Karpas-422 (cell line): ENCODE data around the gene PIP5KL1. TPM values are rescaled to one million over a fixed set of nuclear protein-coding genes. Genes with fewer than 3 reads are reported as not detected.

ENCODE experiments used
- DNase-seq: peaks from one replicate; pipeline ENCODE4 v3.0.0-alpha.2; 2015
- H2AFZ ChIP-seq: fragments of 200-600 bp; sonication (generic); 2 replicates; pipeline ENCODE4 v1.6.1; 2014; ENCODE audit warnings: antibody characterized with exemption, low read length, mixed read lengths
- H3K27ac ChIP-seq: fragments of 200-600 bp; sonication (generic); 2 replicates; pipeline ENCODE4 v1.5.1; 2014; ENCODE audit warnings: mild to moderate bottlenecking, low read length, moderate library complexity
- H3K27me3 ChIP-seq: fragments of 200-600 bp; sonication (generic); 2 replicates; pipeline ENCODE4 v1.6.1; 2014; ENCODE audit warnings: low read length, mixed read lengths
- H3K36me3 ChIP-seq: fragments of 200-600 bp; sonication (generic); 2 replicates; pipeline ENCODE4 v1.6.1; 2014; ENCODE audit warnings: low read length, mixed read lengths; ENCODE audit not compliant: insufficient read depth
- H3K4me1 ChIP-seq: fragments of 200-600 bp; sonication (generic); 2 replicates; pipeline ENCODE4 v1.6.1; 2014; ENCODE audit warnings: mild to moderate bottlenecking, low read length, mixed read lengths
- H3K4me2 ChIP-seq: fragments of 200-600 bp; sonication (generic); 2 replicates; pipeline ENCODE4 v1.6.1; 2014; ENCODE audit warnings: low read length, low read depth, mild to moderate bottlenecking; ENCODE audit not compliant: poor library complexity, severe bottlenecking
- H3K4me3 ChIP-seq: fragments of 200-600 bp; sonication (generic); 2 replicates; pipeline ENCODE4 v1.5.1; 2014; ENCODE audit warnings: mild to moderate bottlenecking, antibody characterized with exemption, low read length, mixed read lengths
- H3K79me2 ChIP-seq: fragments of 200-600 bp; sonication (generic); 2 replicates; pipeline ENCODE4 v1.6.1; 2014; ENCODE audit warnings: mild to moderate bottlenecking, low read length, mixed read lengths
- H3K9ac ChIP-seq: fragments of 200-600 bp; sonication (generic); 2 replicates; pipeline ENCODE4 v1.6.0; 2014; ENCODE audit warnings: low read length
- H3K9me2 ChIP-seq: fragments of 200-600 bp; sonication (generic), shearing (Covaris generic); replicated peaks from 2 replicates; pipeline ENCODE4 v1.6.0; 2014; ENCODE audit warnings: mild to moderate bottlenecking, low read length, moderate library complexity; ENCODE audit not compliant: insufficient read depth
- H3K9me3 ChIP-seq: fragments of 300-700, 200-600 bp; sonication (generic); 2 replicates; pipeline ENCODE4 v1.6.1; 2014; ENCODE audit warnings: low read length, mixed read lengths
- H4K20me1 ChIP-seq: fragments of 200-600 bp; sonication (generic); 2 replicates; pipeline ENCODE4 v1.6.1; 2014; ENCODE audit warnings: mild to moderate bottlenecking, antibody characterized with exemption, low read length, low read depth; ENCODE audit not compliant: insufficient read depth
- total RNA-seq: library from RNA; depleted of rRNA; stranded (reverse); fragments of >200 nt; shearing (Covaris generic); gene quantifications from 2 replicates; pipeline ENCODE4 v1.2.3, GENCODE V29; 2014; ENCODE audit warnings: low replicate concordance; rRNA removed

PIP5KL1 gene
- total RNA-seq: 2.7 and 3.1 TPM in 2 replicates

- Histone ChIP-seq H3K9me2 (no peaks in the 10 kb centered on the region), H3K9ac (peak within 1 kb of the TSS; percentile 57), H3K27me3 (no peaks in the 10 kb centered on the region), H3K4me1 (peaks cover 20% of the 10 kb centered on the region), H3K9me3 (no peaks in the 10 kb centered on the region), H2AFZ (no peak within 1 kb of the TSS; the same call in 1 of the 2 replicates), H3K4me3 (peak within 1 kb of the TSS; percentile 76), H3K4me2 (peak within 1 kb of the TSS; percentile 93), H3K27ac (no peak within 1 kb of the TSS), H3K36me3 (no peaks in the 10 kb centered on the region), H4K20me1 (peaks cover 33% of the 10 kb centered on the region; the same call in 1 of the 2 replicates), H3K79me2 (no peaks in the 10 kb centered on the region)
- peak; percentile 91 for DNase-seq
Observed at GRCh38 chr9:127930231-127931091, at the start of gene PIP5KL1. Gene PIP5KL1, minus strand, starts transcription at chr9:127930777. Its CDS starts 25 bp downstream, at chr9:127930752.

GRCh38 chr9:127980060-127980705 lies 49.6 kb upstream of the PIP5KL1 start:
- Histone ChIP-seq H3K36me3 (no peaks in the 10 kb centered on the region), H3K27me3 (no peaks in the 10 kb centered on the region), H3K9ac (peak overlapping the region; percentile 72), H3K9me2 (no peaks in the 10 kb centered on the region), H3K4me1 (peaks cover 59% of the 10 kb centered on the region), H4K20me1 (peaks cover 34% of the 10 kb centered on the region), H3K4me3 (peak overlapping the region; percentile 79), H3K27ac (peak overlapping the region; percentile 60), H2AFZ (peak overlapping the region; percentile 58; the same call in 1 of the 2 replicates), H3K4me2 (peak overlapping the region; percentile 88), H3K79me2 (no peaks in the 10 kb centered on the region), H3K9me3 (no peaks in the 10 kb centered on the region)
- DNase-seq: peak; percentile 65

GRCh38 chr9:127979333-127980059 lies 48.9 kb upstream of the PIP5KL1 start:
- Histone ChIP-seq H3K79me2 (no peaks in the 10 kb centered on the region), H3K36me3 (no peaks in the 10 kb centered on the region), H3K4me2 (peak overlapping the region; percentile 88), H3K27ac (peak overlapping the region; percentile 60), H3K9ac (peak overlapping the region; percentile 72), H2AFZ (peak overlapping the region; percentile 58; the same call in 1 of the 2 replicates), H3K27me3 (no peaks in the 10 kb centered on the region), H3K4me3 (peak overlapping the region; percentile 79), H3K9me3 (no peaks in the 10 kb centered on the region), H4K20me1 (peaks cover 40% of the 10 kb centered on the region), H3K4me1 (peaks cover 55% of the 10 kb centered on the region), H3K9me2 (no peaks in the 10 kb centered on the region)
- DNase-seq: peak; percentile 82

DNA sequence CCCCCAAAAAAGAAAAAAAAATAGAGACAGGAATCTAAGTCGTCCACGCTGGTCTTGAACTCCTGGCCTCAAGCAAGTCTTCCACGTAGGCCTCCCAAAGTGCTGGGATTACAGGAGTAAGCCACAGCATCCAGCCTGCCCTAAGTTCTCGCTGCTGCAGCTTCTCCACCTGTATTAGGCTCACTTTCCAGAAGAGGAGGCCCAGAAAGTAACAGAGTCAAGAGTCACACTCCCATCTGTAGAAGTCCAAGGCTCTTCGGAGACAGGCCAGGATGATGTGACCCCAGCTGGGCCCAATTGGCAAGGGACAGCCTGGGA lies 48.4 kb upstream of the PIP5KL1 start:
- peak overlapping the region; percentile 88 for H3K4me2 ChIP-seq
- no peaks in the 10 kb centered on the region for H3K9me3 ChIP-seq
- no peak overlapping the region; the same call in 1 of the 2 replicates for H2AFZ ChIP-seq
- H3K9me2 ChIP-seq: no peaks in the 10 kb centered on the region
- peaks cover 51% of the 10 kb centered on the region for H3K4me1 ChIP-seq
- no peaks in the 10 kb centered on the region for H3K79me2 ChIP-seq
- no peaks in the 10 kb centered on the region for H3K27me3 ChIP-seq
- peaks cover 46% of the 10 kb centered on the region for H4K20me1 ChIP-seq
- H3K27ac ChIP-seq: peak overlapping the region; percentile 60
- no peak for DNase-seq
- peak overlapping the region; percentile 72 for H3K9ac ChIP-seq
- peak overlapping the region; percentile 79 for H3K4me3 ChIP-seq
- H3K36me3 ChIP-seq: no peaks in the 10 kb centered on the region

- peaks cover 50% of the 10 kb centered on the region for H3K4me1 ChIP-seq
- H3K4me2 ChIP-seq: peak overlapping the region; percentile 88
- H3K36me3 ChIP-seq: no peaks in the 10 kb centered on the region
- no peaks in the 10 kb centered on the region for H3K9me2 ChIP-seq
- DNase-seq: no peak
- H2AFZ ChIP-seq: no peak overlapping the region
- no peaks in the 10 kb centered on the region for H3K9me3 ChIP-seq
- no peak overlapping the region for H3K9ac ChIP-seq
- no peak overlapping the region for H3K27ac ChIP-seq
- H3K4me3 ChIP-seq: peak overlapping the region; percentile 4; the same call in 1 of the 2 replicates
- peaks cover 53% of the 10 kb centered on the region for H4K20me1 ChIP-seq
- no peaks in the 10 kb centered on the region for H3K79me2 ChIP-seq
- no peaks in the 10 kb centered on the region for H3K27me3 ChIP-seq
Observed at GRCh38 chr9:127977884-127978647, 47.5 kb upstream of the PIP5KL1 start.

DNA sequence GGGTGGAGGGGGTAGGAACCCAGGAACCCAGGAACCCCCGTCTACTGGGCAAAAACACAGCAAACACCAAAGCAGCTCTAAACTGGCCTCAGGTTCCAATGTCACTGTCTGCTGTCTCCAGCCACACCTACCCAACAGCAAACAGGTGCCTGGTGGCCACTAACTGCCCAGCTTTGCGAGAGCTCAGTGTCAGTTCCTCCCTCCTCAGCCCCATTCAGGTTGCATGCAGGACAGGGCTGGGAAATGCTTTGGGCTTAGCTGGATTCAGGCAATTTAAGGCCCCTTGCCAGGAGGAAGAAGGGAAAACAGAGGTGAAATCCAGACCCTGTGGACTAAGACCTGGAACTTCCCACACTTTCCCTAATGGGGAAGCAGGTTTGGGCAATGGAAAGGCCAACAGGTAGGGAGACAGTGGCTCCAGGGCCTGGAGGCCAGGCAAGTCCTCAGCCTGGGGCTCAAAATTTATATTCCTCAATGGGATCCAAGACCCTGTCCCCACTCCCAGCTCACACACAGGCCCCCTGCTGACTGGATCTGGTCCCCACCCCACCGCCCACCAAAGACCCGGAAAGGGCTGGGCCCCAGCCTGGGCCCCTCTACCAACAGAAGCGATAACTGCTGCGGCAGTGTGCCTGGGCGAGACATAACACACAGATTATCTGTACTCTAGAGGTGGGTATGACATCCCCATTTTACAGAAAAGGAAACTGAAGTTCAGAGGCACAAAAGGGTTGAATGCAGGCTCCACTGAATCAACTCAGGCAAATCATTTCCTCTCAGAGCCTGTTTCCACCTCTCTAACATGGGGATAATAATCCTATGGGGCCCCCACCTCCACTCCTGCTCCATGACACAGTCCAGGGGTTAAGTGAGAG lies 46.7 kb upstream of the PIP5KL1 start:
- peaks cover 57% of the 10 kb centered on the region for H3K4me1 ChIP-seq
- no peak overlapping the region for H2AFZ ChIP-seq
- DNase-seq: no peak
- H3K27ac ChIP-seq: no peak overlapping the region
- H3K79me2 ChIP-seq: no peaks in the 10 kb centered on the region
- peak overlapping the region; percentile 88 for H3K4me2 ChIP-seq
- H3K9ac ChIP-seq: no peak overlapping the region
- H3K36me3 ChIP-seq: no peaks in the 10 kb centered on the region
- peak overlapping the region; percentile 4; the same call in 1 of the 2 replicates for H3K4me3 ChIP-seq
- no peaks in the 10 kb centered on the region for H3K9me3 ChIP-seq
- peaks cover 61% of the 10 kb centered on the region for H4K20me1 ChIP-seq
- no peaks in the 10 kb centered on the region for H3K27me3 ChIP-seq
- no peaks in the 10 kb centered on the region for H3K9me2 ChIP-seq

- Histone ChIP-seq H3K4me2 (no peak overlapping the region), H3K9me3 (no peaks in the 10 kb centered on the region), H4K20me1 (peaks cover 69% of the 10 kb centered on the region), H3K27me3 (no peaks in the 10 kb centered on the region), H3K9ac (no peak overlapping the region), H3K4me3 (no peak overlapping the region), H3K9me2 (no peaks in the 10 kb centered on the region), H2AFZ (no peak overlapping the region), H3K36me3 (no peaks in the 10 kb centered on the region), H3K4me1 (peaks cover 60% of the 10 kb centered on the region), H3K27ac (no peak overlapping the region), H3K79me2 (no peaks in the 10 kb centered on the region)
- no peak for DNase-seq
Observed at GRCh38 chr9:127976498-127976897, 45.9 kb upstream of the PIP5KL1 start.
